Measurements from ENCODE around the gene PAIP2B. TPM values are rescaled to one million over a fixed set of nuclear protein-coding genes. Genes with fewer than 3 reads are reported as not detected.

The PAIP2B gene
- total and polyA plus RNA-seq, 2 of the 13 experiments (the other 11 are each of a cell fraction or from before 2014, with no cell fraction given), result 0.16 to 0.29 TPM

DNA sequence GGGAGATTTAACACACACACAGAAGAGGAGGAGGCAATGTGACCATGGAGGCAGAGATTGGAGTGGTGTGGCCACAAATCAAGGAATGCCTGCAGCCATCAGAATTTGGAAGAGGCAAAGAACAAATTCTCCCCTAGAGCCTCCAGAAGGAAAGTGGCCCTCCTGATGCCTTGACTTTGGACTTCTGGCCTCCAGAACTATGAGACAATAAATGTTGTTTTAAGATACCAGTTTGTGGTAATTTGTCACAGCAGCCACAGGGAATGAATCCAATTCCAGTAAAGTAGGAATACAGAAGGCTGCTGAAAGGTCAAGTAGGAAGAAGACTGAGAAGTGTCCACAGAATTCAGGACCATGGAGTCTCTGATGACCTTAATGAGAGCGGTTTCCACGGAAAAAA is 18.1 kb downstream of the PAIP2B start (continued):
- TF ChIP-seq, protein P1, sequence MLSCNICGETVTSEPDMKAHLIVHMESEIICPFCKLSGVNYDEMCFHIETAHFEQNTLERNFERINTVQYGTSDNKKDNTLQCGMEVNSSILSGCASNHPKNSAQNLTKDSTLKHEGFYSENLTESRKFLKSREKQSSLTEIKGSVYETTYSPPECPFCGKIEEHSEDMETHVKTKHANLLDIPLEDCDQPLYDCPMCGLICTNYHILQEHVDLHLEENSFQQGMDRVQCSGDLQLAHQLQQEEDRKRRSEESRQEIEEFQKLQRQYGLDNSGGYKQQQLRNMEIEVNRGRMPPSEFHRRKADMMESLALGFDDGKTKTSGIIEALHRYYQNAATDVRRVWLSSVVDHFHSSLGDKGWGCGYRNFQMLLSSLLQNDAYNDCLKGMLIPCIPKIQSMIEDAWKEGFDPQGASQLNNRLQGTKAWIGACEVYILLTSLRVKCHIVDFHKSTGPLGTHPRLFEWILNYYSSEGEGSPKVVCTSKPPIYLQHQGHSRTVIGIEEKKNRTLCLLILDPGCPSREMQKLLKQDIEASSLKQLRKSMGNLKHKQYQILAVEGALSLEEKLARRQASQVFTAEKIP (CRISPR knock-in tag; IDR thresholded peaks at IDR 0.05; ENCODE audit: borderline replicate concordance), result no peak
- TF ChIP-seq YEATS2 (CRISPR knock-in tag; IDR thresholded peaks at IDR 0.05; ENCODE audit: borderline replicate concordance) (no peak), RXRB (CRISPR knock-in tag; IDR thresholded peaks at IDR 0.05; ENCODE audit: borderline replicate concordance) (no peak), KAT2B (IDR thresholded peaks at IDR 0.05; ENCODE audit: borderline replicate concordance, low read depth, low read length) (no peak), MYNN (CRISPR knock-in tag; IDR thresholded peaks at IDR 0.05; ENCODE audit: low read depth) (no peak), HMG20B (CRISPR knock-in tag; conservative IDR thresholded peaks at IDR 0.05) (no peak)
- TF ChIP-seq, protein P2, sequence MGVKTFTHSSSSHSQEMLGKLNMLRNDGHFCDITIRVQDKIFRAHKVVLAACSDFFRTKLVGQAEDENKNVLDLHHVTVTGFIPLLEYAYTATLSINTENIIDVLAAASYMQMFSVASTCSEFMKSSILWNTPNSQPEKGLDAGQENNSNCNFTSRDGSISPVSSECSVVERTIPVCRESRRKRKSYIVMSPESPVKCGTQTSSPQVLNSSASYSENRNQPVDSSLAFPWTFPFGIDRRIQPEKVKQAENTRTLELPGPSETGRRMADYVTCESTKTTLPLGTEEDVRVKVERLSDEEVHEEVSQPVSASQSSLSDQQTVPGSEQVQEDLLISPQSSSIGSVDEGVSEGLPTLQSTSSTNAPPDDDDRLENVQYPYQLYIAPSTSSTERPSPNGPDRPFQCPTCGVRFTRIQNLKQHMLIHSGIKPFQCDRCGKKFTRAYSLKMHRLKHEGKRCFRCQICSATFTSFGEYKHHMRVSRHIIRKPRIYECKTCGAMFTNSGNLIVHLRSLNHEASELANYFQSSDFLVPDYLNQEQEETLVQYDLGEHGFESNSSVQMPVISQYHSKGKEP (CRISPR knock-in tag; IDR thresholded peaks at IDR 0.05), result no peak
- TF ChIP-seq, protein P3, sequence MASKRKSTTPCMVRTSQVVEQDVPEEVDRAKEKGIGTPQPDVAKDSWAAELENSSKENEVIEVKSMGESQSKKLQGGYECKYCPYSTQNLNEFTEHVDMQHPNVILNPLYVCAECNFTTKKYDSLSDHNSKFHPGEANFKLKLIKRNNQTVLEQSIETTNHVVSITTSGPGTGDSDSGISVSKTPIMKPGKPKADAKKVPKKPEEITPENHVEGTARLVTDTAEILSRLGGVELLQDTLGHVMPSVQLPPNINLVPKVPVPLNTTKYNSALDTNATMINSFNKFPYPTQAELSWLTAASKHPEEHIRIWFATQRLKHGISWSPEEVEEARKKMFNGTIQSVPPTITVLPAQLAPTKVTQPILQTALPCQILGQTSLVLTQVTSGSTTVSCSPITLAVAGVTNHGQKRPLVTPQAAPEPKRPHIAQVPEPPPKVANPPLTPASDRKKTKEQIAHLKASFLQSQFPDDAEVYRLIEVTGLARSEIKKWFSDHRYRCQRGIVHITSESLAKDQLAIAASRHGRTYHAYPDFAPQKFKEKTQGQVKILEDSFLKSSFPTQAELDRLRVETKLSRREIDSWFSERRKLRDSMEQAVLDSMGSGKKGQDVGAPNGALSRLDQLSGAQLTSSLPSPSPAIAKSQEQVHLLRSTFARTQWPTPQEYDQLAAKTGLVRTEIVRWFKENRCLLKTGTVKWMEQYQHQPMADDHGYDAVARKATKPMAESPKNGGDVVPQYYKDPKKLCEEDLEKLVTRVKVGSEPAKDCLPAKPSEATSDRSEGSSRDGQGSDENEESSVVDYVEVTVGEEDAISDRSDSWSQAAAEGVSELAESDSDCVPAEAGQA (IDR thresholded peaks at IDR 0.05; ENCODE audit: low read depth), result no peak
- TF ChIP-seq, protein P3 (CRISPR knock-in tag; IDR thresholded peaks at IDR 0.05; ENCODE audit: borderline replicate concordance), result no peak
- TF ChIP-seq, protein P4, sequence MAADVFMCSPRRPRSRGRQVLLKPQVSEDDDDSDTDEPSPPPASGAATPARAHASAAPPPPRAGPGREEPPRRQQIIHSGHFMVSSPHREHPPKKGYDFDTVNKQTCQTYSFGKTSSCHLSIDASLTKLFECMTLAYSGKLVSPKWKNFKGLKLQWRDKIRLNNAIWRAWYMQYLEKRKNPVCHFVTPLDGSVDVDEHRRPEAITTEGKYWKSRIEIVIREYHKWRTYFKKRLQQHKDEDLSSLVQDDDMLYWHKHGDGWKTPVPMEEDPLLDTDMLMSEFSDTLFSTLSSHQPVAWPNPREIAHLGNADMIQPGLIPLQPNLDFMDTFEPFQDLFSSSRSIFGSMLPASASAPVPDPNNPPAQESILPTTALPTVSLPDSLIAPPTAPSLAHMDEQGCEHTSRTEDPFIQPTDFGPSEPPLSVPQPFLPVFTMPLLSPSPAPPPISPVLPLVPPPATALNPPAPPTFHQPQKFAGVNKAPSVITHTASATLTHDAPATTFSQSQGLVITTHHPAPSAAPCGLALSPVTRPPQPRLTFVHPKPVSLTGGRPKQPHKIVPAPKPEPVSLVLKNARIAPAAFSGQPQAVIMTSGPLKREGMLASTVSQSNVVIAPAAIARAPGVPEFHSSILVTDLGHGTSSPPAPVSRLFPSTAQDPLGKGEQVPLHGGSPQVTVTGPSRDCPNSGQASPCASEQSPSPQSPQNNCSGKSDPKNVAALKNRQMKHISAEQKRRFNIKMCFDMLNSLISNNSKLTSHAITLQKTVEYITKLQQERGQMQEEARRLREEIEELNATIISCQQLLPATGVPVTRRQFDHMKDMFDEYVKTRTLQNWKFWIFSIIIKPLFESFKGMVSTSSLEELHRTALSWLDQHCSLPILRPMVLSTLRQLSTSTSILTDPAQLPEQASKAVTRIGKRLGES (CRISPR knock-in tag; IDR thresholded peaks at IDR 0.05; ENCODE audit: borderline replicate concordance), result no peak
- TF ChIP-seq, protein P5, sequence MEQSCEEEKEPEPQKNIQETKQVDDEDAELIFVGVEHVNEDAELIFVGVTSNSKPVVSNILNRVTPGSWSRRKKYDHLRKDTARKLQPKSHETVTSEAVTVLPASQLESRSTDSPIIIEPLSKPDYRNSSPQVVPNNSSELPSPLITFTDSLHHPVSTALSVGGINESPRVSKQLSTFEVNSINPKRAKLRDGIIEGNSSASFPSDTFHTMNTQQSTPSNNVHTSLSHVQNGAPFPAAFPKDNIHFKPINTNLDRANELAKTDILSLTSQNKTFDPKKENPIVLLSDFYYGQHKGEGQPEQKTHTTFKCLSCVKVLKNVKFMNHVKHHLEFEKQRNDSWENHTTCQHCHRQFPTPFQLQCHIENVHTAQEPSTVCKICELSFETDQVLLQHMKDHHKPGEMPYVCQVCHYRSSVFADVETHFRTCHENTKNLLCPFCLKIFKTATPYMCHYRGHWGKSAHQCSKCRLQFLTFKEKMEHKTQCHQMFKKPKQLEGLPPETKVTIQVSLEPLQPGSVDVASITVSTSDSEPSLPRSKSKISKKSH (CRISPR knock-in tag; IDR thresholded peaks at IDR 0.05; ENCODE audit: borderline replicate concordance), result no peak
- TF ChIP-seq, protein P6, sequence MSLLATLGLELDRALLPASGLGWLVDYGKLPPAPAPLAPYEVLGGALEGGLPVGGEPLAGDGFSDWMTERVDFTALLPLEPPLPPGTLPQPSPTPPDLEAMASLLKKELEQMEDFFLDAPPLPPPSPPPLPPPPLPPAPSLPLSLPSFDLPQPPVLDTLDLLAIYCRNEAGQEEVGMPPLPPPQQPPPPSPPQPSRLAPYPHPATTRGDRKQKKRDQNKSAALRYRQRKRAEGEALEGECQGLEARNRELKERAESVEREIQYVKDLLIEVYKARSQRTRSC (CRISPR knock-in tag; IDR thresholded peaks at IDR 0.05; ENCODE audit: low read depth), result no peak
